Activated CD8-positive, alpha-beta memory T cell treated with anti-CD3 and anti-CD28 coated beads for 48 hours (primary cell): ENCODE results near the gene RPL13.
A peak's percentile ranks its signal among the peaks of the same experiment; 100 is the strongest.

ENCODE experiments used
- DNase-seq, 3 experiments: peaks; one replicate each; pipeline ENCODE4 v3.0.0-alpha.2; 2020; ENCODE audit warnings: low read depth in 2 of 3, low spot score in 2 of 3

RPL13 gene

GRCh38 chr16:89560378-89561141 is at the start of gene RPL13:
Gene RPL13 (plus strand): TSS chr16:89560682. CDS start chr16:89560960, 278 bp downstream.
- DNase-seq = peak; percentile 84 to 86 (median 85)

DNA sequence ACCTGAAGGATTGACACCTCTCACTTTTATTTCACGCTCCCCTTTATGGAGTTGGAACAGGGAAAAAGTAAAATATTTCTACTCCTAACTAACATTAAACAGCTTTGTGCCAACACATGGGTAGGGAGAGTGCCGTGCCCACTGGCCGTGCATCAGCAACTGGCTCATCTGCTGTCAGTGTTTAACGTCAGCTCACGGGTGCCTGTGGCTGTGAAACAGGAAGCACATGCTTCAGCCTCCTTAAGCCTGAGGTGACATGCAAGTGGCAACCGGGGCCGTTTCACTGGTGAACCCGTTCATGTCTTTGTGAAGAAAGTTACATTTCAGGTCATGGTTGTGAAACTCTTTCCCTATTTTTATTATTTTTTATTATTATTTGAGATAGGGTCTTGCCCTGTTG is 49.1 kb upstream of the RPL13 start:
- no peak for DNase-seq

DNA sequence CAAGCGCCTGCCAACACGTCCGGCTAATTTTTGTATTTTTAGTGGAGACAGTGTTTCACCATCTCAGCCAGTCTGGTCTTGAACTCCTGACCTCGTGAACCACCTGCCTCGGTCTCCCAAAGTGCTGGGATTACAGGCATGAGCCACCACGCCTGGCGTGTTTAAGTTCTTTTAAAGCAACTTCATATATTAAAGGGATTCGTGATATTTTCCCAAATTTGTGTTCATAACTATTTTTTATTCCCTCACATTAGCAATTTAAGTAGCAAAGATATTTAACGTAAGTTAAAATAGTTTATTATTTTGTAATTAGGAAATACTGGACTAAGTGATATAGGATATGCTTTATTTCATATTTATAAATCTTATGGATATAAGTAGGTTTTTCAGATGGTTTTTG is 48.0 kb upstream of the RPL13 start:
- DNase-seq = no peak

- DNase-seq = no peak
These were observed 43.4 kb upstream of the RPL13 start for GRCh38 chr16:89517128-89517527.

DNA sequence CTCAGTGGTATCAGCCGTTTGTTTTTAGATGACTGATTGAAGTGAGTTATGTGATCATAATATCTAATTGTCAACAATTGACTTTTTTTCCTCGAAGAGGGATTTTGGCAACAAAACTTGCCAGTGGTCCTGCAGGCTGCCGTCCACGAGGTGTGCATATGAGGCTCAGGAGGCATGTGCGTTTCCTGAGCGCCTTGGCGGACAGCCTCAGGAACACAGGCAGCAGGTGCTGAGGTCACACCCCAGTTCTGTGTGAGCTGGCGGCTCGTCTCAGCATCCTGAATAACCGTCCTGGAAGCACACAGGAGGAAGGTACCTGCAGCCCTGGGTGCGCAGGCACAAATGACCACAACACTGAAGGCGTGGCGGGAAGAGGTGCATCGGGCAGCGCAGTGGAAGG is 40.6 kb upstream of the RPL13 start:
- DNase-seq = no peak

- no peak for DNase-seq
These were observed 38.2 kb upstream of the RPL13 start for GRCh38 chr16:89522287-89522686.

DNA sequence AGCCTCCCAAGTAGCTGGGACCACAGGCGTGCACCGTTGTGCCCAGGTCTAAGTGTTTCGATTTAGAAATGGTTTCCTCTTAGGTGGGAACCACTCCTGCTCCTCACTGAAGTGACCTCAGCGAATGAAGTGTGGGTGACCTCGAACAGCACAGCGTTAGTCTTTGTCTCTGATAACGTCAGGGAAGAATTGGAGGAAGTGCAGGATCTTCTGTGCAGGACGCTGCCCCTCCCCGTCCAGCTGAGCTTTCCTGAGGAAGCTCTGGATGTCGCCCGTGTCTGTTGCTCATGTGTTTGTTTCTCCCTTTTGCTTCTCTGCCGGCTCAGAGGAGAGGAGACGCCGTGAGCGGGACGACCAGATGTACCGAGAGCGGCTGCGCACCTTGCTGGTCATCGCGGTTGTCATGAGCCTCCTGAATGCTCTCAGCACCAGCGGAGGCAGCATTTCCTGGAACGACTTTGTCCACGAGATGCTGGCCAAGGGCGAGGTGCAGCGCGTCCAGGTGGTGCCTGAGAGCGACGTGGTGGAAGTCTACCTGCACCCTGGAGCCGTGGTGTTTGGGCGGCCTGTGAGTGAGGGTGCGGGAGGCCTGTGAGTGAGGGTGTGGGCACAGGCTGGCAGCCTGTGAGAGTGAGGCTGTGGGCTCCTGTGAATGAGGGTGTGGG is 36.7 kb upstream of the RPL13 start:
- DNase-seq = no peak

DNA sequence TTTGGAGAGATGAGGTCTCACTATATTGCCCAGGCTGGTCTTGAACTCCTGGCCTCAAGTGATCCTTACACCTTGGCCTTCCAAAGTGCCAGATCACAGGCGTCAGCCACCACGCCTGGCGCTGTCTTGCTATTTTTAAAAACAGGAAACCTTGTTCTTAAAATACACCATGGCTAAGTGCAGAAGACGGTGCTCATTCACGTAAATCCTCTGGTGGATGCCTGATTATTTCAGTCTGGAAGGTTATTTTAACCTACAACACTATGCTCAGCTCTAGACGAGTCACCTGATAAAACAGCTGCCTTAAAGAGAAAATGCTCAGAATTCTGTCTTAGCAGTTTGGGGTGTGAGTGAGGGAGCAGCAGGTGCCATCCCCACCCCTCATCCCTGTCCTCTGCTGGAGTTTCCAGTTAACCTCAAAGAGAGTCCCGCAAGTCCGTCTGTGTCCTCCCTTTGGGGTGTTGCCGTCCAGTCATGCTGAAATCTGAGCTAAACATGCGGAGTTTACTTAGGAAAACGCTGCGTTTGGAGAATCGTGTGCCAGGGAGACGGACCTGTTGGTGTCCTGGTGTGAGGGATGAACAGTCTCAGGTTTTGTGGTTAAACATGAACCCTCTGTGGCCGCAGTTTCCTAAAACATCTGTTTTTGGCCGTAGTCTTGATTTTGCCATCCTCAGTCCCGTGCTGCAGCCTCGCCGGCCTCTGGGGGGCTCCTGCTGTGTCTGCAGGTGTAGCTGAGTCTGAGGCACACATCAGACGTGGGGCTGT is 35.2 kb upstream of the RPL13 start:
- no peak for DNase-seq

DNA sequence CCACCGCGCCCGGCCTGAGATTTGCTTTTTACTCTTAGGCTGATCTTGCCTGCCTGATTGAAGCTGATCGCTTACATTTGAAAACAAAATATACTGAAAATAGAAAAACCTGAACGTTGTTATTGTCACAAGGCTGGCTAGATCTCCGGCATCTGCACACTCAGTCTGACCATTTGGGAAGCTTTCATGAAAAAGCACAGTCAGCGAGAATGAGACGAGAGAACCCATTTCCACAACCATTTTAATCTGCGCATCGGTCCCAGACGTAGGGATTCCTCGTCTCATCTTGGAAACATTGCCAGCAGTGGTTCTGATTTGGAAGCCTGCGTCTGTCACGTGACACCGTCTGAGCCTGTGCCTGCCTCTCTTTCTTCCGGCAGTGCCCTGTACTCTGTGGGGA is 31.4 kb upstream of the RPL13 start:
- DNase-seq = no peak

- no peak for DNase-seq
These were observed 29.8 kb upstream of the RPL13 start for GRCh38 chr16:89530401-89531381.

DNA sequence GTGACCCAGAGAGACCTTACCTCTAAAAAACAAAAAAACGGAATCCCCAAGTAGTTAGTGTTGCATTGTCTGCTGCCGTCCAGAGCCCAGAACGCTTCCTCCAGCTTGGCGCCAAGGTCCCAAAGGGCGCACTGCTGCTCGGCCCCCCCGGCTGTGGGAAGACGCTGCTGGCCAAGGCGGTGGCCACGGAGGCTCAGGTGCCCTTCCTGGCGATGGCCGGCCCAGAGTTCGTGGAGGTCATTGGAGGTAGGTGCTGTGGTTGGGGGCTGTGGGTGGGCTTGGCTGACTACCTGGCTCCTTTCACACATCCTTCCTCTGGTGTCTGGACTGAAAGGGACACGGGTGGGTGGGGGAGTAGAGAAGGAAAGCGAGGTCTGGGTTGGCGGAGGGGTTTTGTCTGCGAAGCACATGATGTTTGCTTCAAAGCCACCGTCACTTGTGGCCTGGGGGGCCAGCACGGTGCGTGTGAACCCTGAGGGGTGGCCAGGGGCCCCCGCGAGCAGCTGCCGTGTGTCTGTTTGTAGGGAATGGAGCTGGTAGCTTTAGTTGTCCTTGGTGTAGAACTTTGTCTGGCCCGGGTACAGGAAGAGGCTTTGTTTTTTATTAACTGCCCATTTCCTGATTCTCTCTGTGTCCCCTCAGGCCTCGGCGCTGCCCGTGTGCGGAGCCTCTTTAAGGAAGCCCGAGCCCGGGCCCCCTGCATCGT is 28.5 kb upstream of the RPL13 start:
- DNase-seq = no peak

GRCh38 chr16:89534252-89534756 is 26.2 kb upstream of the RPL13 start:
- DNase-seq = no peak

DNA sequence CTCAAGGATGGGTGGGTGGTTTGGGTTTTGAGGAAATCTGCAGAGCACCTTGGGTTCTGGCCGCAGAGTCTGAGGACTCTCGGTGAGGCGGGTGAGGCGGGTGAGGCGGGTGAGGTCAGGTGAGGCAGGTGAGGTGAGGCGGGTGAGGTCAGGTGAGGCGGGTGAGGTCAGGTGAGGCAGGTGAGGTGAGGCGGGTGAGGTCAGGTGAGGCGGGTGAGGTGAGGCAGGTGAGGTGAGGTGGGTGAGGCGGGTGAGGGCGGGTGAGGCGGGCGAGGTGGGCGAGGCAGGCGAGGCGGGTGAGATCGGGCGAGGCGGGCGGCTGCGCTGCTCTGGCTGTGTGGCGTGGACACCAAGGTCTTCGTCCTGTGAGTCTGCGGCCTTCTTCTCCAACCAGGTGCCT is 24.1 kb upstream of the RPL13 start:
- no peak for DNase-seq

DNA sequence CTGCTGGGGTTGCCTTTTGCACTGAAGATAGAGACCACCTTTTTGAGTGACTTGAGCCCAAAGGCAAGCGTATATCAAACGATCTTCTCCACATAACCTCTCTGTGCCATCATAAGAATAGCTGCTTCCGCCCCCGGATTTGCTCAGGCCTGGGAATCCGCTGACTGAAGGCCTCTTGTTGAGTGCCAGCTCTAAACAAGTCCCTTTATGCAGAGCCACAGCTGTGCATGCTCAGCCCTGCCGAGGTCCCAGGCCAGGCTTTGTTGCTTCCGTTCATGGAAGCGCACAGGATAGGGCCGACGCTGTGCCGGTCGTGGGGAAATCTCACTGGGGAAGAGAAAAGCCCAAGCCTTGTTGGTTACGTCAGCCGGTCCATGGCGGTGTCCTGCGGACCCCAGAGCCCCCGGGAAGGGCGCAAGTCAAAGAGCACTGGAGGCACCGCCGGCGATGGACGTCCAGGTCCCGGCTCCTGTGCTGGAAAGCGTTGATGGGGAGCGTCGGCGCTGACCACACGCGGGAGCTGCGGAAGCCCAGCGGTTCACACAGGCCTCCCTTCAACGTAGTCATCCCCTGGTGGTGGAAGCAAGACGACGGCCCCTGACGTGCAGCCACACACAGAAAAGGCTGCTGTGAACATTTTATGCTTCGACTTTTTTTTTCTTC is 23.5 kb upstream of the RPL13 start:
- no peak for DNase-seq

- DNase-seq = no peak
These were observed 22.9 kb upstream of the RPL13 start for GRCh38 chr16:89537549-89537925.

DNA sequence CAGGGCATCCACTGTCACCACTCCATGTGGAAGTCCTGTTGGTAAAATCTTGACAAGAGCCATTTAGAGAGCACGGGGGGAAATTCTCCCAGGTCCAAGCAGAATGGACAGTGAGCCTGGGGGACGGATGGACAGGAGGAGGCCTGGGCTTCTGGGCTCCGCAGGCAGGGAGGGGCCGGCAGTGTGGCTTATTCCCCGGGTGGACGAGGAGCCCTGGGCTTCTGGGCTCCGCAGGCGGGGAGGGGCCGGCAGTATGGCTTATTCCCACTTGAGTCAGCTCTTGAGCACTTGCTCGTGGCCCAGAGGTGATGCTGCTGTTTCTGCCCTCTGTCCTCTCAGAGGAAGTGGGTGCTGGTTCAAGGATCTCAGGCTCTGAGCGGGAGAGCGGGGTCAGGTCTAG is 22.2 kb upstream of the RPL13 start:
- DNase-seq = no peak

- DNase-seq = no peak
These were observed 19.9 kb upstream of the RPL13 start for GRCh38 chr16:89540557-89540956.

DNA sequence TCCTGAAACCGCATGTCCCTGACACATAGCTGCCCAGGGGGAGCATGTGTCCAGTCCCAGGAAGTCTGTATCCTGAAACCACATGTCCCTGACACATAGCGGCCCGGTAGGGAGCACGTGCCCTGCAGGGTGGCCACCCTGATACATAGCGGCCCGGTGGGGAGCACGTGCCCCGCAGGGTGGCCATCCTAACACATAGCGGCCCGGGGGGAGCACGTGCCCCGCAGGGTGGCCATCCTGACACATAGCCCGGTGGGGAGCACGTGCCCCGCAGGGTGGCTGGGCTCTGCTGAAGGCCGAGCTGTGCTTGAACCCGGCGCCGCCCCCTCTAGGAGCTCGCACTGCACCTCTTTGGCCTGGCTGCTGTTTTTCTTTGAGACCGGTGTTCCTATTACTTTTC is 18.7 kb upstream of the RPL13 start:
- DNase-seq = no peak

DNA sequence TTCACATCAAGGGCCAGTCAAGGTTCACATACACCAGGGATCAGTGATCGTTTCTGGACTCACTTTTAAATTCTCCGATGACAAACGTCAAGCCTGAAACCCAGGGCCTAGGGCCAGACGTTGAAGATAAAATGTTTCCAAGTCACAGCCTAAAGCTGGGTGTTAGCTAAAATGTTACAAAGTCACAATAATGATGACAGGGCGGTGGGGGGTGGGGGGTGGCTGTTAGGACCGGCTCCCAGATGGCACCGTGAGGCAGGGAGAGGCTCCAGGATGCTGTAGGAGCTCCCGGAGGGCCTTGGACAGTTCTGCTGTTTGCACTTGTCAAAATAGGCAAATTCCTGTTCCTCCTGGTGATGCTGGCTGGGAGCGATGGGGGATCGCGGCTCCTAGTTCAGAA is 16.4 kb upstream of the RPL13 start:
- no peak for DNase-seq

DNA sequence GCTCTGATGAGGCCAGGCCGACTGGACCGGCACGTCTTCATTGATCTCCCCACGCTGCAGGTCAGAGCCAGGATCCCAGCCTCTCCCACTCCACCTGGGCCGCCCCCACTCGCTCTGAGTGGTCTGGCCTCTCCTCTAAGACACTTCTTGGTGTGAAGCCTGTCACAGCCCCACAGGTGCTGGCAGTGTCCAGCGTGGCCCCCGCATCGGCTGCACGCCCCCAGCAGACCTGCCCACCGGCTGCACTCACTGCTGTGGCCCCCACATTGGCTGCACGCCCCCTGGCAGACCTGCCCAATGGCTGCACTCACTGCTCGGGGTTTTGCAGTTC is 15.8 kb upstream of the RPL13 start:
- DNase-seq = no peak
